OCI-LY3 (cell line): ENCODE results near the gene CMTM3.

Source experiments
- H2AFZ ChIP-seq: fragments of 200-600, 300-600 bp; shearing (Covaris generic); 2 replicates; pipeline ENCODE4 v1.6.0; 2014; ENCODE audit warnings: antibody characterized with exemption, low read depth, low read length
- H3K27ac ChIP-seq: fragments of 200-600, 300-600 bp; sonication (generic); 2 replicates; pipeline ENCODE4 v1.5.1; 2014; ENCODE audit warnings: mild to moderate bottlenecking, low read length, moderate library complexity, mixed read lengths
- H3K27me3 ChIP-seq: fragments of 200-600, 300-600 bp; sonication (generic); 2 replicates; pipeline ENCODE4 v1.6.1; 2014; ENCODE audit warnings: low read depth, low read length, mixed read lengths
- H3K36me3 ChIP-seq: fragments of 200-600, 300-600 bp; sonication (generic); replicated peaks from 2 replicates; pipeline ENCODE3; 2014; ENCODE audit warnings: low read depth, low read length, mixed read lengths
- H3K4me1 ChIP-seq: fragments of 300-600, 200-600 bp; sonication (generic); 2 replicates; pipeline ENCODE4 v1.6.1; 2014; ENCODE audit warnings: low read length, mixed read lengths
- H3K4me2 ChIP-seq: fragments of 200-600, 300-600 bp; sonication (generic); 2 replicates; pipeline ENCODE4 v1.6.1; 2014; ENCODE audit warnings: low read length, mixed read lengths
- H3K4me3 ChIP-seq: fragments of 300-600, 200-600 bp; sonication (generic); 2 replicates; pipeline ENCODE4 v1.5.1; 2014; ENCODE audit warnings: antibody characterized with exemption, mild to moderate bottlenecking, low read length, moderate library complexity
- H3K79me2 ChIP-seq: fragments of 300-600, 200-600 bp; shearing (Covaris generic); 2 replicates; pipeline ENCODE4 v1.6.1; 2014; ENCODE audit warnings: mild to moderate bottlenecking, low read length, mixed read lengths
- H3K9ac ChIP-seq: fragments of 300-600, 200-600 bp; shearing (Covaris generic); 2 replicates; pipeline ENCODE4 v1.6.0; 2014; ENCODE audit warnings: mild to moderate bottlenecking, low read length, moderate library complexity
- H3K9me3 ChIP-seq: fragments of 200-600, 300-600 bp; shearing (Covaris generic); 2 replicates; pipeline ENCODE4 v1.6.1; 2014; ENCODE audit warnings: low read length, mixed read lengths; ENCODE audit not compliant: insufficient read depth
- H4K20me1 ChIP-seq: fragments of 200-600, 300-600 bp; sonication (generic); 2 replicates; pipeline ENCODE4 v1.6.1; 2016; ENCODE audit warnings: low read length, mixed read lengths; ENCODE audit not compliant: insufficient read depth
- EZH2phosphoT487 ChIP-seq: fragments of 200-600 bp; shearing (Covaris generic); IDR thresholded peaks from 2 replicates; pipeline ENCODE4 v1.6.1; 2018; ENCODE audit warnings: antibody characterized with exemption, mixed run types, low read depth
- TF ChIP-seq, protein P1 (sequence below): fragments of 200-600, 300-600 bp; sonication (generic); IDR thresholded peaks from 2 replicates; pipeline ENCODE4 v1.5.1; 2014; ENCODE audit warnings: antibody characterized with exemption, low read length, low read depth

CMTM3 gene

DNA sequence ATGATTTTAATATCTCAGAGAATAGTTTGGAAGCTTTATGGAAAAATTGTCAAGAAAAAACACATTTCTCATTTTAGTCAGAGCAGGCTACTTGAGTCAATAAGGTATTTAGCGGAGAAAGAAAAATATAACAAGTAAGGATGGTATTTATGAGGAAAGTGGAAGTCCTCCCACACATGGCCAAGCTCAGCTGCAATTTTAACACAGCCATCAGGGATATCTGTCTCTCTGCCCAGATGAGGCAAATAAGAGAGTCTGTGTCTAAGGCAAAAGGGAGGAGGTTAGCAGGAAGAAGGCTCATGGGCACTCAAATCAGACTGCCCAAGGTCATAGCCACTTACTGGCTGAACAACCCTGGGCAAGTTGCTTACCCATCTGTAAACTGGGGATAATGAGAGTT is 30.4 kb upstream of the CMTM3 start:
- TF ChIP-seq EZH2phosphoT487, result no peak
- TF ChIP-seq, protein P1, sequence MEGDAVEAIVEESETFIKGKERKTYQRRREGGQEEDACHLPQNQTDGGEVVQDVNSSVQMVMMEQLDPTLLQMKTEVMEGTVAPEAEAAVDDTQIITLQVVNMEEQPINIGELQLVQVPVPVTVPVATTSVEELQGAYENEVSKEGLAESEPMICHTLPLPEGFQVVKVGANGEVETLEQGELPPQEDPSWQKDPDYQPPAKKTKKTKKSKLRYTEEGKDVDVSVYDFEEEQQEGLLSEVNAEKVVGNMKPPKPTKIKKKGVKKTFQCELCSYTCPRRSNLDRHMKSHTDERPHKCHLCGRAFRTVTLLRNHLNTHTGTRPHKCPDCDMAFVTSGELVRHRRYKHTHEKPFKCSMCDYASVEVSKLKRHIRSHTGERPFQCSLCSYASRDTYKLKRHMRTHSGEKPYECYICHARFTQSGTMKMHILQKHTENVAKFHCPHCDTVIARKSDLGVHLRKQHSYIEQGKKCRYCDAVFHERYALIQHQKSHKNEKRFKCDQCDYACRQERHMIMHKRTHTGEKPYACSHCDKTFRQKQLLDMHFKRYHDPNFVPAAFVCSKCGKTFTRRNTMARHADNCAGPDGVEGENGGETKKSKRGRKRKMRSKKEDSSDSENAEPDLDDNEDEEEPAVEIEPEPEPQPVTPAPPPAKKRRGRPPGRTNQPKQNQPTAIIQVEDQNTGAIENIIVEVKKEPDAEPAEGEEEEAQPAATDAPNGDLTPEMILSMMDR, result no peak
- H3K9ac ChIP-seq, result no peak overlapping the region
- no peak overlapping the region for H3K27ac ChIP-seq
- no peaks in the 10 kb centered on the region for H3K9me3 ChIP-seq
- no peaks in the 10 kb centered on the region for H4K20me1 ChIP-seq
- H2AFZ ChIP-seq, result no peak overlapping the region
- no peaks in the 10 kb centered on the region for H3K27me3 ChIP-seq
- H3K4me2 ChIP-seq, result no peak overlapping the region
- no peaks in the 10 kb centered on the region for H3K79me2 ChIP-seq
- H3K4me3 ChIP-seq, result no peak overlapping the region
- peaks cover 4% of the 10 kb centered on the region for H3K4me1 ChIP-seq
- H3K36me3 ChIP-seq, result no peaks in the 10 kb centered on the region

DNA sequence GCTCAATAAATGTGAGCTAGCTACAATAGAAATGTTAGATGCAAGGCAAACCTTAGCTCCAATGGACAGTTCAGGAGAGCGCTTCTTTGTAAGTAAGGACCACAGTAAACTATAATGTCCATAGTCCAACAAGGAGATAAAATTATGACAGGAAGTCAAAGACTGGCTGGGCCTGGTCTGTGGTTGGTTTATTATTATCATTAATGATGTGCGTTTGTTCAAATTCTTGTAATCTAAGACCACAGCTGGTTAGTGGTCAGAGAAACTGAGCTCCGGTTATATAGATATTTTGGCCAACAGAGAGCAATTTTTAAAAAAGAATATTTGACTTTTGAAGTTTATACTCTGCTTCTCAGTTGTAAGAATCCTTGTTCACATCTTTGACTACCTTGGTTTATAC is 30.0 kb upstream of the CMTM3 start:
- Histone ChIP-seq H3K4me1 (no peaks in the 10 kb centered on the region), H3K27me3 (no peaks in the 10 kb centered on the region), H3K4me3 (no peak overlapping the region), H4K20me1 (no peaks in the 10 kb centered on the region), H3K9ac (no peak overlapping the region), H3K9me3 (no peaks in the 10 kb centered on the region), H2AFZ (no peak overlapping the region), H3K79me2 (no peaks in the 10 kb centered on the region), H3K4me2 (no peak overlapping the region), H3K27ac (no peak overlapping the region), H3K36me3 (no peaks in the 10 kb centered on the region)
- TF ChIP-seq, protein P1, result no peak
- no peak for TF ChIP-seq EZH2phosphoT487

DNA sequence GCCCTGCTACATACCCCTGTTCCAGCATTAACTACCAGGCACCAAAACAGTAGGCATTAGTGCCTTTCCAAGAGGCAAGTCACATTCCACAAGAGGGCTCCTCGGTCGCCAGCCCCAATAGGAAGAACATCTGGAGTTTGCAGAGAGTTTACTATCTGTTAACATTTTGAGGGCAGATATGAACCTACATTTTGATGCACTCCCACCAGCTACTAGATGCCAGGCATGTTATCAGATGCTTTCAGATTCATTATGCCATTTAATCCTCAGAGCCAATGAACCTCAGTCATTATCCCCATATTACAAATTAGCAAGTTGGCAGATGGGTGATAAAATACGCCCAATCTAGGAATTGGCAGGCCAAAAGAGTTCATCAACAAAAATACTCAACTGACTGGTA is 29.4 kb upstream of the CMTM3 start:
- H3K9ac ChIP-seq, result no peak overlapping the region

DNA sequence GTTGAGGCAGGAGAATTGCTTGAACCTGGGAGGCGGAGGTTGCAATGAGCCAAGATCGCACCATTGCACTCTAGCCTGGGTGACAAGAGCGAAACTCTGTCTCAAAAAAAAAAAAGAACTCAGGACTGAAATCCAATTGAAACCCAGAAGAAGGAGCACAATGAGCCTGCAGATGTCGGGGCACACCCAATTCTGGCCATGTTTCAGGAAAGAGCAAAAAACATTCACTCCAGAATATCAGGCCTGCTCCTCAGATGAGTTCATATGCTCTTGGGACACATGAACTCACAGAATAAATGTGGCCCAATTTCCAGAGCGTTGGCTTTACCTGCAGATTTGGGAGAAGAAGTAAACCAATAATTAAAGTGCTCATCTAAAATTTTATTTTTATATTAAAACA is 28.2 kb upstream of the CMTM3 start:
- Histone ChIP-seq H3K4me2 (no peak overlapping the region), H3K79me2 (no peaks in the 10 kb centered on the region), H3K9ac (no peak overlapping the region), H4K20me1 (no peaks in the 10 kb centered on the region), H3K27me3 (0 out of 2 replicates have a peak, but pooled peaks cover 3% of the 10 kb centered on the region), H2AFZ (no peak overlapping the region), H3K36me3 (no peaks in the 10 kb centered on the region), H3K4me1 (no peaks in the 10 kb centered on the region), H3K9me3 (no peaks in the 10 kb centered on the region), H3K4me3 (no peak overlapping the region), H3K27ac (no peak overlapping the region)
- TF ChIP-seq, protein P1, result no peak
- no peak for TF ChIP-seq EZH2phosphoT487

More for the DNA sequence above, 29.4 kb upstream of the CMTM3 start:
- no peaks in the 10 kb centered on the region for H3K27me3 ChIP-seq
- no peak overlapping the region for H3K27ac ChIP-seq
- H3K9me3 ChIP-seq, result no peaks in the 10 kb centered on the region
- H3K36me3 ChIP-seq, result no peaks in the 10 kb centered on the region
- no peaks in the 10 kb centered on the region for H3K4me1 ChIP-seq
- H2AFZ ChIP-seq, result no peak overlapping the region
- H4K20me1 ChIP-seq, result no peaks in the 10 kb centered on the region
- no peak overlapping the region for H3K4me3 ChIP-seq
- no peaks in the 10 kb centered on the region for H3K79me2 ChIP-seq
- no peak overlapping the region for H3K4me2 ChIP-seq
- TF ChIP-seq, protein P1, result no peak
- TF ChIP-seq EZH2phosphoT487, result no peak
